Muscle of leg (tissue), 11 donors: ENCODE measurements around the gene PRKCE. TPM values are rescaled to one million over a fixed set of nuclear protein-coding genes. Genes with fewer than 3 reads are reported as not detected.
A peak's percentile ranks its signal among the peaks of the same experiment; 100 is the strongest.

Experiments used
- DNase-seq: peaks from one replicate; pipeline ENCODE4 v3.0.0; 2013
- H3K27ac ChIP-seq: one replicate; pipeline ENCODE4 v1.5.1; 2013; ENCODE audit warnings: mild to moderate bottlenecking, low read length, control low read depth
- H3K27me3 ChIP-seq: one replicate; pipeline ENCODE4 v1.6.1; 2013; ENCODE audit warnings: low read length; ENCODE audit not compliant: control insufficient read depth, insufficient read depth
- H3K36me3 ChIP-seq: one replicate; pipeline ENCODE4 v1.6.1; 2013; ENCODE audit warnings: low read length; ENCODE audit not compliant: control insufficient read depth, insufficient read depth
- H3K4me1 ChIP-seq: one replicate; pipeline ENCODE4 v1.6.1; 2013; ENCODE audit warnings: low read length; ENCODE audit not compliant: control insufficient read depth, insufficient read depth
- H3K4me3 ChIP-seq: one replicate; pipeline ENCODE4 v1.5.1; 2013; ENCODE audit warnings: low read length, control low read depth
- H3K9me3 ChIP-seq: replicated peaks from 2 replicates; pipeline ENCODE4 v1.6.1; 2013; ENCODE audit warnings: low read depth, low read length; ENCODE audit not compliant: control insufficient read depth
- WGBS: methylation state at CpG from one replicate; pipeline ENCODE4 v1.1.5; 2013; ENCODE audit warnings: missing lambda C conversion rate; ENCODE audit not compliant: insufficient coverage; 5-methylcytosine and 5-hydroxymethylcytosine counted together
- polyA plus RNA-seq, 8 donors: library from polyadenylated mRNA; unstranded; fragments of 120-200 nt; gene quantifications; one replicate each; pipeline versions ENCODE4 v1.2.1 to v1.2.3, GENCODE V29; 2013; ENCODE audit warnings: inconsistent platforms in 1 of 8, low replicate concordance in 1 of 8; ENCODE audit not compliant: insufficient read length in 8 of 8, insufficient read depth in 1 of 8
- total RNA-seq: library from RNA; stranded (reverse); fragments of 120-200 nt; gene quantifications from one replicate; pipeline ENCODE4 v1.2.4, GENCODE V29; 2013

The PRKCE gene
- total and polyA plus RNA-seq, 9 donors, result 3.5 to 8.6 (median 6.3) TPM

- WGBS, result 87% methylated on average over 3 of the region's 5 CpGs
- Histone ChIP-seq H3K4me1 (peaks cover 9% of the 10 kb centered on the region), H3K27me3 (no peaks in the 10 kb centered on the region), H3K4me3 (no peak overlapping the region), H3K9me3 (no peaks in the 10 kb centered on the region), H3K27ac (peak overlapping the region; percentile 32), H3K36me3 (no peaks in the 10 kb centered on the region)
- no peak for DNase-seq
These were observed 424.4 kb downstream of the PRKCE start for GRCh38 chr2:46075848-46076247.

- Histone ChIP-seq H3K4me1 (peaks cover 9% of the 10 kb centered on the region), H3K36me3 (no peaks in the 10 kb centered on the region), H3K27ac (peak overlapping the region; percentile 32), H3K27me3 (no peaks in the 10 kb centered on the region), H3K9me3 (no peaks in the 10 kb centered on the region), H3K4me3 (no peak overlapping the region)
- WGBS, result no CpG with 5 or more reads among the region's 4 CpGs
- DNase-seq, result no peak
These were observed 424.8 kb downstream of the PRKCE start for GRCh38 chr2:46076251-46076650.

- WGBS, result no CpG with 5 or more reads among the region's 7 CpGs
- H3K9me3 ChIP-seq, result no peaks in the 10 kb centered on the region
- DNase-seq, result no peak
- H3K27ac ChIP-seq, result no peak overlapping the region
- H3K4me1 ChIP-seq, result peaks cover 9% of the 10 kb centered on the region
- H3K27me3 ChIP-seq, result no peaks in the 10 kb centered on the region
- no peaks in the 10 kb centered on the region for H3K36me3 ChIP-seq
- no peak overlapping the region for H3K4me3 ChIP-seq
These were observed 425.4 kb downstream of the PRKCE start for GRCh38 chr2:46076875-46077274.

DNA sequence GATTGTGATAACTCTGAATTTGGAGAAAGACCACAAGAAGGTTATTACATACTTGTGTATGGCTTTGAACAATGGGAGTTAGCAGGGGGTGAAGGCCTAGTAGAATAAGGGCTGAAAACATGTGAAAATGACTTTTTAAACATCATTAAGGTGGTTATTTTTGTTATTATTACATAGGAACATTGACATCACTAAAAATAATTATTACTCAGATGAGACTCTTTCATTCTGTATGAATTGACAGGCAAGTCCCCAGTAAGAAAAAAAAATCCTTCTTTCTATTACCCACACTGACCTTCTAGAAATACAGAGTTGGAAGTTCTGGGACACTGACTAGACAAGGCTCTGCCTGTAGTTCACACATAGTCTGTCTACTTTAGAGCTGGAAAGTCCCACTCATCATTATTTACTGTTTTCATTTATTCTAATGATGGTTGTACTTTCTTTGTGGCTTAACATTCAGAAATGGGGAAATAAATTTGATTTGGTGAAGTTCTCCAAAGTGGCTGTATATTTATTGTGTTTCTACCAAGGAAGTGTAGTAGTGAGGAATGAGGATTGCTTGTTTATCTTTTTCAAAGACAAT is 426.1 kb downstream of the PRKCE start:
- no peak overlapping the region for H3K4me3 ChIP-seq
- H3K4me1 ChIP-seq, result peaks cover 9% of the 10 kb centered on the region
- DNase-seq, result no peak
- H3K27ac ChIP-seq, result no peak overlapping the region
- no peaks in the 10 kb centered on the region for H3K36me3 ChIP-seq
- no peaks in the 10 kb centered on the region for H3K27me3 ChIP-seq
- no peaks in the 10 kb centered on the region for H3K9me3 ChIP-seq

GRCh38 chr2:46079985-46080560 is 428.6 kb downstream of the PRKCE start:
- Histone ChIP-seq H3K27ac (no peak overlapping the region), H3K36me3 (no peaks in the 10 kb centered on the region), H3K27me3 (no peaks in the 10 kb centered on the region), H3K9me3 (no peaks in the 10 kb centered on the region), H3K4me1 (no peaks in the 10 kb centered on the region), H3K4me3 (no peak overlapping the region)
- DNase-seq, result no peak
- 86% methylated on average over 1 of the region's 4 CpGs for WGBS

DNA sequence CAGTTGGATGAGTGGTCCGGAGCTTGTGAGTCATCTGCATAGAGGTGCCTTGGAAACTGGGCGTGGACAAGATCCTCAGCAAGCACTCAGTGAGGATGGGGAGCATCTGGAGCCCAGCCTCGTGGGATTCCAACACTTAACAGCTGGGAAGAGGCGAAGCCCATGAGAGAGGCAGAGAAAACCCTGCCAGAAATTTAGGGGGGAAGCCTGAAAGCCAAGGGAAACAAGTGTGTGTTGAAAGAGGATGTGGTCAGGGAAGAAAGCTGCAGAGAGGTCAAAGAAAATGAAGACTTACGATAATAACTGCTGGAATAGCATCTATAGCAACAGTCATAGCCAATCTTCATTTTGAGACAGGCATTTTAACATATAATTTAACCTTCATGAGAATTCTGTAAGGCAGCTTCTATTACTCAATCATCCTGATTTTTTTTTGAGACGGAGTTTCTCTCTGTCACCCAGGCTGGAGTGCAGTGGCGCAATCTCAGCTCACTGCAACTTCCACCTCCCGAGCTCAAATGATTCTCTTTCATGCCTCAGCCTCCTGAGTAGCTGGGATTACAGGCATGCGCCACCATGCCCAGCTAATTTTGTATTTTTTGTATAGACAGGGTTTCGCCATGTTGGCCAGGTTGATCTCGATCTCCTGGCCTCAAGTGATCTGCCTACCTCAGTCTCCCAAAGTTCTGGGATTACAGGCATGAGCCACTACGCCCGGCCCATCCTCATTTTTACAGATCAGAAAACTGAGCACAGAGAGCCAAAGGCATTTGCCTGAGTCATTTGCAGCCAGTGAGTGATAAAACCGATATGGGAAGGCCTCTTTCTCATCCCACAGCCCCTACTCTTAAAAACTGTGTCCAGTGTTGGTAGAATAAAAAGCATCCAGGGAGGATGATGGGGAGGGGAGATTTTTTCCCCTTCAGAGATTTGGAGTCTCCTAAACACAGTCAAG is 431.3 kb downstream of the PRKCE start:
- Histone ChIP-seq H3K27ac (no peak overlapping the region), H3K36me3 (peaks cover 3% of the 10 kb centered on the region), H3K27me3 (no peaks in the 10 kb centered on the region), H3K4me3 (no peak overlapping the region), H3K4me1 (peaks cover 9% of the 10 kb centered on the region), H3K9me3 (no peaks in the 10 kb centered on the region)
- 73% methylated on average over 6 of the region's 14 CpGs for WGBS
- DNase-seq, result peak; percentile 38

DNA sequence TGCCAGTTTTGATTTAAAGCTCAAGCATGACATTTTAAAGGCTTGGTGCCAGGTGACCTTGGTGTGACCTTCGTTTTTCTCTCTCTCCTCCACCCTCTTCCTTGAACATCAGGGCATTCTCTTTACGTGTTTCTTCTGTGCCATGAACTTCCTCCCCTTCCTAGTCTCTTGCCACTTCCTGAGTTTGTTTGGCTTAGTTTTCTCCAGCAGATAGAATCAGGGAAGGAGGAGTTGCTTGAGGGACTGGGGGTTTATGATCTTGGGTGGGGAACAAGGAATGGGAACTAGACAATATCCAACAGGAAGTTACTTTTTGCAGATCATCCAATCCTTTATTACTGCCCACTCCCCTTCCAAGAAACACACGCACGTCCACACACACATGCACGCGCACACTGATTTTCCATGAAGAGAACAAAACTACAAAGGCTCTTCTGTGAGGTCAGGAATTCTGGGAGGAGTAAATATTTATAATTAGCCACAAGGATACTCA is 435.1 kb downstream of the PRKCE start:
- peak overlapping the region; percentile 40 for H3K27ac ChIP-seq
- no peaks in the 10 kb centered on the region for H3K27me3 ChIP-seq
- DNase-seq, result peak; percentile 27
- WGBS, result 67% methylated on average over 1 of the region's 6 CpGs
- H3K4me1 ChIP-seq, result peaks cover 9% of the 10 kb centered on the region
- peaks cover 14% of the 10 kb centered on the region for H3K36me3 ChIP-seq
- no peaks in the 10 kb centered on the region for H3K9me3 ChIP-seq
- no peak overlapping the region for H3K4me3 ChIP-seq

DNA sequence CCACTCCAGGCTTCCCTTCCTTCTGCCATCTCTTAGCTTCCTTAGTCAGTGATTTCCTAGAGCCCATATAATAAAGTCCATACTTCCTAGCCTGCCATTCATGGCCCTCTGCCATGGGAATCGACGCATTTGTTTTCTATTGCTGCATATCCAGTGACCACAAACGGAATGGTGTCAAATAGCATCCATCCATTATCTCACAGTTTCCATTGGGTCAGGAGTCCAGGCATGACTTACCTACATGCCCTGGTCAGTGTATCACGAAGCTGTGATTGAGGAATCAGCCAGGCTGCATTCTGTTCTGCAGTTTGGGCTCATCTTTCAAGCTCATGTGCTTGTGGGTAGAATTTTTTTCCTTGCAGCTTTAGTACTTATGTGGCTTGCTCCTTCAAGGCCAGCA is 436.0 kb downstream of the PRKCE start:
- Histone ChIP-seq H3K9me3 (no peaks in the 10 kb centered on the region), H3K36me3 (peaks cover 14% of the 10 kb centered on the region), H3K27me3 (no peaks in the 10 kb centered on the region), H3K27ac (no peak overlapping the region), H3K4me3 (no peak overlapping the region), H3K4me1 (peaks cover 9% of the 10 kb centered on the region)
- DNase-seq, result no peak
- WGBS, result 71% methylated on average over 3 of the region's 4 CpGs

DNA sequence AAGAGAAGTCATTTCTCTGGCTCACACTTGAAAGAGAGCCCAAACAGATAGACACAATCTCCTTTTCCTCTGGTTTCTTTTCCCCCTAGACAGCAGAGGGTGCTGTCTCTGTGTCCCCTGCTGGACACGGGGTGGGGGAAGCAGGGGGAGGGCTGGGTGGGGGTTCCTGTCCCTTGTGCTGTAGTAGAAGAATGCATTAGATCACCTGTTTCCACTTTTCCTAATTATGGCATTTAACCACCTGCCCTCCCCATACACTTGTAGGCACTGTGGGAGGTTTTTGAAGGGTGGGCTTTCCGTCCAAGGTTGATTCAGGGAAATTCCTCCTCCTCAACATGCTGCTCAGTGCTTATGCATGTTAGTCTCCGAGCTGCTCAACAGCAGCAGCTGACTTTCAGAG is 439.5 kb downstream of the PRKCE start:
- no peak overlapping the region for H3K4me3 ChIP-seq
- DNase-seq, result peak; percentile 28
- H3K27me3 ChIP-seq, result no peaks in the 10 kb centered on the region
- H3K4me1 ChIP-seq, result peaks cover 8% of the 10 kb centered on the region
- peaks cover 4% of the 10 kb centered on the region for H3K9me3 ChIP-seq
- WGBS, result no CpG with 5 or more reads among the region's 3 CpGs
- peaks cover 15% of the 10 kb centered on the region for H3K36me3 ChIP-seq
- H3K27ac ChIP-seq, result peak overlapping the region; percentile 49

GRCh38 chr2:46091961-46092667 is 440.6 kb downstream of the PRKCE start:
- no peak for DNase-seq
- Histone ChIP-seq H3K36me3 (peaks cover 15% of the 10 kb centered on the region), H3K4me3 (no peak overlapping the region), H3K4me1 (peaks cover 2% of the 10 kb centered on the region), H3K27ac (no peak overlapping the region), H3K27me3 (no peaks in the 10 kb centered on the region), H3K9me3 (peaks cover 4% of the 10 kb centered on the region)
- WGBS, result 100% methylated on average over 1 of the region's 6 CpGs
